Measurements from ENCODE around the gene SLC25A25.

- TF ChIP-seq CTCF (IDR thresholded peaks at IDR 0.05): peak; percentile 100
- TF ChIP-seq POLR2A (IDR thresholded peaks at IDR 0.05): no peak
Observed at GRCh38 chr9:128117613-128118471, 49.8 kb downstream of the SLC25A25 start.

Measured in prostate gland (tissue), 2 donors.